GM18502 (cell line): ENCODE data around the gene KLHL22.
"Not testable (repeated sequence)": the region's sequence is repeated elsewhere in the genome, so short reads cannot be mapped to it uniquely, and the experiment has no call there.

ENCODE experiments used
- ATAC-seq: cut with Tn5 transposase; IDR thresholded peaks from one replicate; pipeline ENCODE4 v1.9.1; 2021; ENCODE audit warnings: mild to moderate bottlenecking; ENCODE audit not compliant: unreplicated experiment, poor library complexity

Gene KLHL22

DNA sequence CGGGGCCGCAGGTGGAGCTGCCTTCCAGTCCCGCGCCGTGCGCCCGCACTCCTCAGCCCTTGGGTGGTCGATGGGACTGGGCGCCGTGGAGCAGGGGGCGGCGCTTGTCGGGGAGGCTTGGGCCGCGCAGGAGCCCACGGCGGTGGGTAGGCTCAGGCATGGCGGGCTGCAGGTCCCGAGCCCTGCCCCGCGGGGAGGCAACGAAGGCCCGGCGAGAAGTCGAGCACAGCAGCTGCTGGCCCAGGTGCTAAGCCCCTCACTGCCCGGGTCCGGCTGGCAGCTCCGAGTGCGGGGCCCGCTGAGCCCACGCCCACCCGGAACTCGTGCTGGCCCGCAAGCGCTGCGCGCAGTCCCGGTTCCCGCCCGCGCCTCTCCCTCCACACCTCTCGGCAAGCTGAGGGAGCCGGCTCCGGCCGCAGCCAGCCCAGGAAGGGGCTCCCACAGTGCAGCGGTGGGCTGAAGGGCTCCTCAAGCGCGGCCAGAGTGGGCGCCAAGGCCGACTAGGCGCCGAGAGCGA lies 103.2 kb downstream of the KLHL22 start:
- ATAC-seq, result not testable (repeated sequence)
